RWPE1 (cell line): ENCODE data around the gene RALGDS.
"Not testable (repeated sequence)": the region's sequence is repeated elsewhere in the genome, so short reads cannot be mapped to it uniquely, and the experiment has no call there.

Experiments used
- CTCF ChIA-PET: fragments of 350-600 bp; sonication (Branson Sonifier 250); formaldehyde crosslinking; extraction: SDS; loops from one replicate; lab custom pipeline; 2021; lab: Yijun Ruan, JAX
- POLR2A ChIA-PET: fragments of 400-600 bp; formaldehyde crosslinking; extraction: SDS; loops from one replicate; lab custom pipeline; 2020; ENCODE audit warnings: antibody characterized with exemption; ENCODE audit not compliant: low non-redundant PET; lab: Yijun Ruan, JAX
- DNase-seq: peaks from one replicate; pipeline ENCODE4 v3.0.0; 2012; ENCODE audit warnings: low spot score
- H3K27ac ChIP-seq: fragments of 450-650 bp; 2 replicates; pipeline ENCODE4 v1.5.1; 2017
- CTCF ChIP-seq: fragments of 450-650 bp; conservative IDR thresholded peaks from 2 replicates; pipeline ENCODE4 v1.5.1; 2017; ENCODE audit warnings: low read depth, mild to moderate bottlenecking

RALGDS gene

DNA sequence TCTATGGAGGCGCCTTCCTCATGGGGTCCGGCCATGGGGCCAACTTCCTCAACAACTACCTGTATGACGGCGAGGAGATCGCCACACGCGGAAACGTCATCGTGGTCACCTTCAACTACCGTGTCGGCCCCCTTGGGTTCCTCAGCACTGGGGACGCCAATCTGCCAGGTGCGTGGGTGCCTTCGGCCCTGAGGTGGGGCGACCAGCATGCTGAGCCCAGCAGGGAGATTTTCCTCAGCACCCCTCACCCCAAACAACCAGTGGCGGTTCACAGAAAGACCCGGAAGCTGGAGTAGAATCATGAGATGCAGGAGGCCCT is 56.0 kb downstream of the RALGDS start:
- DNase-seq = no peak
- peak overlapping the region; percentile 83 for H3K27ac ChIP-seq
- CTCF ChIA-PET = no interaction called here
- no peak for TF ChIP-seq CTCF
- POLR2A ChIA-PET = no interaction called here

DNA sequence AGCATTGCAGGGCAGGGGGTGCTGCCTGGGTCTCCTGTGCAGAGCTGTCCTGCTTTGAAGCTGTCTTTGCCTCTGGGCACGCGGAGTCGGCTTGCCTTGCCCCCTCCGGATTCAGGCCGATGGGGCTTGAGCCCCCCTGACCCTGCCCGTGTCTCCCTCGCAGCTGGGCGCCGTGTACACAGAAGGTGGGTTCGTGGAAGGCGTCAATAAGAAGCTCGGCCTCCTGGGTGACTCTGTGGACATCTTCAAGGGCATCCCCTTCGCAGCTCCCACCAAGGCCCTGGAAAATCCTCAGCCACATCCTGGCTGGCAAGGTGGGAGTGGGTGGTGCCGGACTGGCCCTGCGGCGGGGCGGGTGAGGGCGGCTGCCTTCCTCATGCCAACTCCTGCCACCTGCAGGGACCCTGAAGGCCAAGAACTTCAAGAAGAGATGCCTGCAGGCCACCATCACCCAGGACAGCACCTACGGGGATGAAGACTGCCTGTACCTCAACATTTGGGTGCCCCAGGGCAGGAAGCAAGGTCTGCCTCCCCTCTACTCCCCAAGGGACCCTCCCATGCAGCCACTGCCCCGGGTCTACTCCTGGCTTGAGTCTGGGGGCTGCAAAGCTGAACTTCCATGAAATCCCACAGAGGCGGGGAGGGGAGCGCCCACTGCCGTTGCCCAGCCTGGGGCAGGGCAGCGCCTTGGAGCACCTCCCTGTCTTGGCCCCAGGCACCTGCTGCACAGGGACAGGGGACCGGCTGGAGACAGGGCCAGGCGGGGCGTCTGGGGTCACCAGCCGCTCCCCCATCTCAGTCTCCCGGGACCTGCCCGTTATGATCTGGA is 56.6 kb downstream of the RALGDS start:
- DNase-seq = no peak
- TF ChIP-seq CTCF = no peak
- peak overlapping the region; percentile 83 for H3K27ac ChIP-seq
- CTCF ChIA-PET = interaction anchor here (0.8 kb wide), 1 partner anchor 83 kb away, joined by 5 read pairs; no protein-coding TSS in a partner anchor
- POLR2A ChIA-PET = no interaction called here

DNA sequence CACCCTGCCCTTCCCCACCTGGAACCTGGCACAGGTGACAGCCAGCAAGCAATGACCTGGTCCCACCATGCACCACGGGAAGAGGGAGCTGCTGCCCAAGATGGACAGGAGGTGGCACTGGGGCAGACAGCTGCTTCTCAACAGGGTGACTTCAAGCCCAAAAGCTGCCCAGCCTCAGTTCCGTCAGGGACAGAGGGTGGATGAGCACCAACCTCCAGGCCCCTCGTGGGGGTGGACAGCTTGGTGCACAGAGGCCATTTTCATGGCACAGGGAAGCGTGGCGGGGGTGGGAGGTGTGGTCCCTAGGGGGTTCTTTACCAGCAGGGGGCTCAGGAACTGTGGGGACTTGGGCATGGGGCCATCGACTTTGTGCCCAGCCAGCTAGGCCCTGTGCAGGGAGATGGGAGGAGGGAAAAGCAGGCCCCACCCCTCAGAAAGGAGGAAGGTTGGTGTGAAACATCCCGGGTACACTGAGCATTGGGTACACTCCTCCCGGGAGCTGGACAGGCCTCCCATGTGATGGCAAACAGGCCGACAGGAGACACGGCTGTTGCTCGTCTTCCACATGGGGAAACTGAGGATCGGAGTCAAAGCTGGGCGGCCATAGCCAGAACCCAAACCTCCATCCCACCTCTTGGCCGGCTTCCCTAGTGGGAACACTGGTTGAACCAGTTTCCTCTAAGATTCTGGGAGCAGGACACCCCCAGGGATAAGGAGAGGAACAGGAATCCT is 57.4 kb downstream of the RALGDS start:
- TF ChIP-seq CTCF = no peak
- no peak for DNase-seq
- POLR2A ChIA-PET = no interaction called here
- CTCF ChIA-PET = interaction anchor here (0.8 kb wide), 1 partner anchor 83 kb away, joined by 5 read pairs; no protein-coding TSS in a partner anchor
- H3K27ac ChIP-seq = peak overlapping the region; percentile 83

DNA sequence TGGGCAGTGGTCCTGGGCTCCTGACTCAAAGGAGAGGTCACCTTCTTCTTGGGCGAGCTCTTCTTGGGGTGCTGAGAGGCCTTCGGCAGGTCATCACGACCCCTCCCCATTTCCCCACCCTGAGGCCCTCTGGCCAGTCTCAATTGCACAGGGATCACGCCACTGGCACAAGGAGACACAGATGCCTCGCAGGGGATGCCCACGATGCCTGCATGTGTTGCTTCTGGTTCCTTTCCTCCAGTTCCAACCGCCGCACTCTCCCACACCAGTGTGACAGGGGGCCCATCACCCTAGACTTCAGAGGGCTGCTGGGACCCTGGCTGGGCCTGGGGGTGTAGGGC is 57.9 kb downstream of the RALGDS start:
- ChIA-PET POLR2A (no interaction called here), CTCF (no interaction called here)
- TF ChIP-seq CTCF = no peak
- H3K27ac ChIP-seq = peak overlapping the region; percentile 83
- no peak for DNase-seq

DNA sequence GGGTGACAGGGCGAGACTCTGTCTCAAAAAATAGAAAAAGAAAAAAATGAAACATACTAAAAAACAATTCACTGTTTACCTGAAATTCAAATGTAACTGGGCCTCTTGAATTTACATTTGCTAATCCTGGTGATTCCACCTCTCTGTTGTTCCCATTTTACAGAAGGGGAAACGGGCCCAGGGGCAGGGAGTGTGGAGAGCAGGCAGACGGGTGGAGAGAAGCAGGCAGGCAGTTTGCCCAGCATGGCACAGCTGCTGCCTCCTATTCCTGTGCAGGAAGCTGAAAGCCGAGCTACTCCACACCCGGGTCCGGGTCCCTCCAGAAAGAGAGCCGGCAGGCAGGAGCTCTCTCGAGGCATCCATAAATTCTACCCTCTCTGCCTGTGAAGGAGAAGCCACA is 58.5 kb downstream of the RALGDS start:
- peak overlapping the region; percentile 83 for H3K27ac ChIP-seq
- POLR2A ChIA-PET, CTCF ChIA-PET, DNase-seq: not testable (repeated sequence)

DNA sequence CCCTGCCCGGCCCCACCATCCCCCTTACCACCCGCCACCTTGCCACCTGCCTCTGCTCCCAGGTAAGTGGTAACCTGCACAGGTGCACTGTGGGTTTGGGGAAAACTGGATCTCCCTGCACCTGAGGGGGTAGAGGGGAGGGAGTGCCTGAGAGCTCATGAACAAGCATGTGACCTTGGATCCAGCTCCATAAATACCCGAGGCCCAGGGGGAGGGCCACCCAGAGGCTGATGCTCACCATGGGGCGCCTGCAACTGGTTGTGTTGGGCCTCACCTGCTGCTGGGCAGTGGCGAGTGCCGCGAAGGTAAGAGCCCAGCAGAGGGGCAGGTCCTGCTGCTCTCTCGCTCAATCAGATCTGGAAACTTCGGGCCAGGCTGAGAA is 59.3 kb downstream of the RALGDS start, which contains the start of gene CEL:
Gene CEL, plus strand, starts transcription at position 218 of the 382 bp plus-strand sequence. Its CDS starts 22 bp downstream, at position 240.
- H3K27ac ChIP-seq = peak within 1 kb of the TSS; percentile 97
- DNase-seq = not testable (repeated sequence)
- CTCF ChIA-PET = interaction anchor here (1.0 kb wide), 1 partner anchor 13 kb away, joined by 4 read pairs; no protein-coding TSS in a partner anchor

DNA sequence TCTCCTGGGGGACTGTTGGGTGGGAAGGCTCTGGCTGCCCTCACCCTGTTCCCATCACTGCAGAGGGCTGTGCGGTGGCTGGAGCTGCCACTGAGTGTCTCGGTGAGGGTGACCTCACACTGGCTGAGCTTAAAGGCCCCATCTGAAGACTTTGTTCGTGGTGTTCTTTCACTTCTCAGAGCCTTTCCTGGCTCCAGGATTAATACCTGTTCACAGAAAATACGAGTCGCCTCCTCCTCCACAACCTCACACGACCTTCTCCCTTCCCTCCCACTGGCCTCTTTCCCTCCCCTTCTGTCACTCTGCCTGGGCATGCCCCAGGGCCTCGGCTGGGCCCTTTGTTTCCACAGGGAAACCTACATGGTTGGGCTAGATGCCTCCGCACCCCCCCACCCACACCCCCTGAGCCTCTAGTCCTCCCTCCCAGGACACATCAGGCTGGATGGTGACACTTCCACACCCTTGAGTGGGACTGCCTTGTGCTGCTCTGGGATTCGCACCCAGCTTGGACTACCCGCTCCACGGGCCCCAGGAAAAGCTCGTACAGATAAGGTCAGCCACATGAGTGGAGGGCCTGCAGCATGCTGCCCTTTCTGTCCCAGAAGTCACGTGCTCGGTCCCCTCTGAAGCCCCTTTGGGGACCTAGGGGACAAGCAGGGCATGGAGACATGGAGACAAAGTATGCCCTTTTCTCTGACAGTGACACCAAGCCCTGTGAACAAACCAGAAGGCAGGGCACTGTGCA is 59.8 kb downstream of the RALGDS start:
- DNase-seq = peak; percentile 57
- peak overlapping the region; percentile 97 for H3K27ac ChIP-seq
- POLR2A ChIA-PET = not testable (repeated sequence)
- CTCF ChIA-PET = interaction anchor here (1.0 to 1.7 kb wide), 2 partner anchors 13 to 83 kb away, joined by 4 to 8 read pairs; no protein-coding TSS in a partner anchor

More for the DNA sequence above, 59.3 kb downstream of the RALGDS start, which contains the start of gene CEL:
- POLR2A ChIA-PET = not testable (repeated sequence)
